ENCODE measurements around the gene CDH18.

Gene CDH18

DNA sequence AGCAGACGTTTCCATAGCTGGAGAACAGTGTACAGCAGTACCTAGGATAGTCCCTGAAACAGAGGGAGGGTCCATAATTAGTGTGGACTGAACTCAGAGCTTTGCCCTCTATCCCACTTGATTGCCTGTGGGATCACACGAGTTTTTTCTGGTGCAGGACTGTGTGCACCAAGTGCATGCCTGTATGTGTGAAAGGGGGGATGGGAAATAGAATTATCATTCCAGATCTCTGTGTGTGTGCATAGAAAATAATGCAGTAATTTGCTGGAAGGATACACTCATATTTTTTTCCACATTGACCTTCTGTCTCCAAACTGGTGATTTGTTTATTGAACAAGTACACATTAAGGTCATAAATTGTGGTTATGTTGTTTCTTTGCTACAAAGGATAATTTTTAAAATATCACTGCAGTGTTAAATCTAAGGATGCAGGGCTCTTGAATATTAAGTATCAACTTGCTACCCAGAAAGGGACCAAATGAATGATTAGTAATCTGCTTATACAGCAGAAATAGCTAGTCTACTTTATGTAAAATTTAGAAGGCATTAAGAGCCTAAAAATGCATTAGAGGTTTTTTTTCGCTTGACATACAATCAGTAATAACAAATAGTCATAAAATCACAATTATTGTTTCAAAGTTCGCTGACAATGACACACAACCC, 292.9 kb downstream of the CDH18 start:
- no peak for DNase-seq (ENCODE audit: low read depth in 1 of 2, low spot score in 1 of 2)
- Histone ChIP-seq H3K27me3 (ENCODE audit: insufficient read depth, poor library complexity, severe bottlenecking) (no peaks in the 10 kb centered on the region), H3K27ac (replicated peaks) (no peak overlapping the region), H3K4me3 (replicated peaks; ENCODE audit: insufficient read depth, low read length) (no peak overlapping the region)
- TF ChIP-seq POLR2AphosphoS5 (IDR thresholded peaks at IDR 0.05; ENCODE audit: low read depth) (no peak), SPI1 (IDR thresholded peaks at IDR 0.05; ENCODE audit: borderline replicate concordance, low read depth) (no peak), GABPA (IDR thresholded peaks at IDR 0.05; ENCODE audit: low read depth) (no peak)
- TF ChIP-seq, protein P1, sequence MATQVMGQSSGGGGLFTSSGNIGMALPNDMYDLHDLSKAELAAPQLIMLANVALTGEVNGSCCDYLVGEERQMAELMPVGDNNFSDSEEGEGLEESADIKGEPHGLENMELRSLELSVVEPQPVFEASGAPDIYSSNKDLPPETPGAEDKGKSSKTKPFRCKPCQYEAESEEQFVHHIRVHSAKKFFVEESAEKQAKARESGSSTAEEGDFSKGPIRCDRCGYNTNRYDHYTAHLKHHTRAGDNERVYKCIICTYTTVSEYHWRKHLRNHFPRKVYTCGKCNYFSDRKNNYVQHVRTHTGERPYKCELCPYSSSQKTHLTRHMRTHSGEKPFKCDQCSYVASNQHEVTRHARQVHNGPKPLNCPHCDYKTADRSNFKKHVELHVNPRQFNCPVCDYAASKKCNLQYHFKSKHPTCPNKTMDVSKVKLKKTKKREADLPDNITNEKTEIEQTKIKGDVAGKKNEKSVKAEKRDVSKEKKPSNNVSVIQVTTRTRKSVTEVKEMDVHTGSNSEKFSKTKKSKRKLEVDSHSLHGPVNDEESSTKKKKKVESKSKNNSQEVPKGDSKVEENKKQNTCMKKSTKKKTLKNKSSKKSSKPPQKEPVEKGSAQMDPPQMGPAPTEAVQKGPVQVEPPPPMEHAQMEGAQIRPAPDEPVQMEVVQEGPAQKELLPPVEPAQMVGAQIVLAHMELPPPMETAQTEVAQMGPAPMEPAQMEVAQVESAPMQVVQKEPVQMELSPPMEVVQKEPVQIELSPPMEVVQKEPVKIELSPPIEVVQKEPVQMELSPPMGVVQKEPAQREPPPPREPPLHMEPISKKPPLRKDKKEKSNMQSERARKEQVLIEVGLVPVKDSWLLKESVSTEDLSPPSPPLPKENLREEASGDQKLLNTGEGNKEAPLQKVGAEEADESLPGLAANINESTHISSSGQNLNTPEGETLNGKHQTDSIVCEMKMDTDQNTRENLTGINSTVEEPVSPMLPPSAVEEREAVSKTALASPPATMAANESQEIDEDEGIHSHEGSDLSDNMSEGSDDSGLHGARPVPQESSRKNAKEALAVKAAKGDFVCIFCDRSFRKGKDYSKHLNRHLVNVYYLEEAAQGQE (IDR thresholded peaks at IDR 0.05; ENCODE audit: insufficient replicate concordance, low read depth) = no peak
- TF ChIP-seq, protein P2, sequence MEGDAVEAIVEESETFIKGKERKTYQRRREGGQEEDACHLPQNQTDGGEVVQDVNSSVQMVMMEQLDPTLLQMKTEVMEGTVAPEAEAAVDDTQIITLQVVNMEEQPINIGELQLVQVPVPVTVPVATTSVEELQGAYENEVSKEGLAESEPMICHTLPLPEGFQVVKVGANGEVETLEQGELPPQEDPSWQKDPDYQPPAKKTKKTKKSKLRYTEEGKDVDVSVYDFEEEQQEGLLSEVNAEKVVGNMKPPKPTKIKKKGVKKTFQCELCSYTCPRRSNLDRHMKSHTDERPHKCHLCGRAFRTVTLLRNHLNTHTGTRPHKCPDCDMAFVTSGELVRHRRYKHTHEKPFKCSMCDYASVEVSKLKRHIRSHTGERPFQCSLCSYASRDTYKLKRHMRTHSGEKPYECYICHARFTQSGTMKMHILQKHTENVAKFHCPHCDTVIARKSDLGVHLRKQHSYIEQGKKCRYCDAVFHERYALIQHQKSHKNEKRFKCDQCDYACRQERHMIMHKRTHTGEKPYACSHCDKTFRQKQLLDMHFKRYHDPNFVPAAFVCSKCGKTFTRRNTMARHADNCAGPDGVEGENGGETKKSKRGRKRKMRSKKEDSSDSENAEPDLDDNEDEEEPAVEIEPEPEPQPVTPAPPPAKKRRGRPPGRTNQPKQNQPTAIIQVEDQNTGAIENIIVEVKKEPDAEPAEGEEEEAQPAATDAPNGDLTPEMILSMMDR (IDR thresholded peaks at IDR 0.05; ENCODE audit: insufficient read depth, low read length) = no peak

DNA sequence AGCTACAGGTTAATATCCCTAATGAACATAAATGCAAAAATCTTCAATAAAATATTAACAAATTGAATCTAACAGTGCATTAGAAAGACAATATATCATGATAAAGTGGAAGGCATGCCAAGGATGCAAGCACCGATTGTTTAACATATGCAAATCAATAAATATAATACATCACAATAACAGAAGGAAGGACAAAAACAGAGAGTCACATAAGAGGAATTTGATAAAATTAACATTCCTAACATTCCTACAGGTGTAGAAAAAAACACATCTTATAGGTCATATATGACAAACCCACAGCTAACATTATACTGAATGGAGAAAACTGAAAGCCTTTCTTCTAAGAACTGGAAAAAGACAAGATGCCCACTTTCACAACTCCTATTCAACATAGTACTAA, 297.0 kb downstream of the CDH18 start:
- Histone ChIP-seq H3K27ac (replicated peaks) (no peak overlapping the region), H3K27me3 (ENCODE audit: insufficient read depth, poor library complexity, severe bottlenecking) (no peaks in the 10 kb centered on the region), H3K4me3 (replicated peaks; ENCODE audit: insufficient read depth, low read length) (no peak overlapping the region)
- no peak for DNase-seq (ENCODE audit: low read depth in 1 of 2, low spot score in 1 of 2)
- no peak for TF ChIP-seq GABPA (IDR thresholded peaks at IDR 0.05; ENCODE audit: low read depth)
- TF ChIP-seq, protein P1 (IDR thresholded peaks at IDR 0.05; ENCODE audit: insufficient replicate concordance, low read depth) = no peak
- no peak for TF ChIP-seq SPI1 (IDR thresholded peaks at IDR 0.05; ENCODE audit: borderline replicate concordance, low read depth)
- TF ChIP-seq, protein P2 (IDR thresholded peaks at IDR 0.05; ENCODE audit: insufficient read depth, low read length) = no peak
- TF ChIP-seq POLR2AphosphoS5 (IDR thresholded peaks at IDR 0.05; ENCODE audit: low read depth) = no peak

DNA sequence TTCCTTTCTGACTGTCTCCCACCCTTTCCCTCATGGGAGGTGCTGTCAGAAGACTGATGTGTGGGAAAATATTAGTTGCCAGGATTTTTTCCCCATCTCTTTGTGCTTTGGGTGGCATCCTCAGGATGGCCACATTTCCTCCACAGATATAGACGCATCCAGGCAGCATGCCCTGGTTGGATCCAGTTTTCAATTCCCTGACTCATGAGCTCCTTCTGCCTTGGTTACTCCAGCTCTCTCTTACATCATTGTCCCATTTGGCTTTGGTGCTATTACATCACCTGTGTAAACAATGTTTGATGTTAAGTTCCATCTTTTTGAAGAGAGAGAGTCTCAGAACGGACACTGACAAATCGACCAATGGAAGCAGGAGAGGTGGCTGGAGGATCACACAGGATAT, 302.5 kb downstream of the CDH18 start:
- DNase-seq (ENCODE audit: low read depth in 1 of 2, low spot score in 1 of 2) = no peak
- Histone ChIP-seq H3K27me3 (ENCODE audit: insufficient read depth, poor library complexity, severe bottlenecking) (no peaks in the 10 kb centered on the region), H3K27ac (replicated peaks) (no peak overlapping the region), H3K4me3 (replicated peaks; ENCODE audit: insufficient read depth, low read length) (no peak overlapping the region)
- TF ChIP-seq POLR2AphosphoS5 (IDR thresholded peaks at IDR 0.05; ENCODE audit: low read depth) (no peak), GABPA (IDR thresholded peaks at IDR 0.05; ENCODE audit: low read depth) (no peak), SPI1 (IDR thresholded peaks at IDR 0.05; ENCODE audit: borderline replicate concordance, low read depth) (no peak)
- TF ChIP-seq, protein P1 (IDR thresholded peaks at IDR 0.05; ENCODE audit: insufficient replicate concordance, low read depth) = no peak
- TF ChIP-seq, protein P2 (IDR thresholded peaks at IDR 0.05; ENCODE audit: insufficient read depth, low read length) = no peak

Measured in HL-60 (cell line).